OCI-LY1 (cell line): ENCODE measurements around the gene MYOM1.

Source experiments
- H2AFZ ChIP-seq: fragments of 200-600 bp; sonication (generic), shearing (Covaris generic); 2 replicates; pipeline ENCODE4 v1.6.0; 2014; ENCODE audit warnings: antibody characterized with exemption, mild to moderate bottlenecking, low read length
- H3F3A ChIP-seq: fragments of 200-600 bp; sonication (generic), shearing (Covaris generic); 2 replicates; pipeline ENCODE4 v1.6.0; 2014; ENCODE audit warnings: mild to moderate bottlenecking, antibody characterized with exemption, low read length, moderate library complexity; ENCODE audit not compliant: insufficient read depth
- H3K27ac ChIP-seq: fragments of 200-600 bp; sonication (generic); 2 replicates; pipeline ENCODE4 v1.5.1; 2014; ENCODE audit warnings: low read length, mixed run types, mild to moderate bottlenecking, low read depth; ENCODE audit not compliant: poor library complexity, severe bottlenecking
- H3K27me3 ChIP-seq: fragments of 200-600 bp; sonication (generic); 2 replicates; pipeline ENCODE4 v1.6.0; 2014; ENCODE audit warnings: antibody characterized with exemption, mild to moderate bottlenecking, low read length, moderate library complexity; ENCODE audit not compliant: insufficient read depth
- H3K36me3 ChIP-seq: fragments of 200-600 bp; sonication (generic); 2 replicates; pipeline ENCODE4 v1.6.1; 2014; ENCODE audit warnings: mild to moderate bottlenecking, antibody characterized with exemption, low read length, moderate library complexity, mixed read lengths; ENCODE audit not compliant: insufficient read depth
- H3K4me1 ChIP-seq: fragments of 200-600 bp; sonication (generic); 2 replicates; pipeline ENCODE4 v1.5.1; 2014; ENCODE audit warnings: mild to moderate bottlenecking, low read length, moderate library complexity; ENCODE audit not compliant: insufficient read depth, severe bottlenecking
- H3K4me2 ChIP-seq: fragments of 200-600 bp; sonication (generic), shearing (Covaris generic); 2 replicates; pipeline ENCODE4 v1.6.1; 2014; ENCODE audit warnings: low read length
- H3K4me3 ChIP-seq: fragments of 200-600 bp; sonication (generic); 2 replicates; pipeline ENCODE4 v1.5.1; 2014; ENCODE audit warnings: low read length, low read depth, mild to moderate bottlenecking, mixed read lengths; ENCODE audit not compliant: poor library complexity, severe bottlenecking
- H3K79me2 ChIP-seq: fragments of 200-600 bp; shearing (Covaris generic); 2 replicates; pipeline ENCODE4 v1.6.1; 2016; ENCODE audit warnings: mixed run types, low read length, mixed read lengths; ENCODE audit not compliant: insufficient read depth
- H3K9ac ChIP-seq: fragments of 200-600 bp; sonication (generic), shearing (Covaris generic); 2 replicates; pipeline ENCODE4 v1.6.1; 2014; ENCODE audit warnings: mild to moderate bottlenecking, low read length, mixed read lengths
- H3K9me2 ChIP-seq: fragments of 200-600 bp; sonication (generic), shearing (Covaris generic); 2 replicates; pipeline ENCODE4 v1.6.1; 2014; ENCODE audit warnings: low read depth, mild to moderate bottlenecking, low read length, mixed read lengths
- H3K9me3 ChIP-seq: fragments of 200-600 bp; shearing (Covaris generic); 2 replicates; pipeline ENCODE4 v1.6.1; 2014; ENCODE audit warnings: low read length, mixed read lengths
- H4K20me1 ChIP-seq: fragments of 200-600 bp; sonication (generic), shearing (Covaris generic); 2 replicates; pipeline ENCODE4 v1.6.0; 2016; ENCODE audit warnings: mild to moderate bottlenecking, low read length; ENCODE audit not compliant: insufficient read depth
- CTCF ChIP-seq: fragments of 200-600 bp; sonication (generic), shearing (Covaris generic); IDR thresholded peaks from 2 replicates; pipeline ENCODE4 v1.5.1; 2017; ENCODE audit warnings: mild to moderate bottlenecking, antibody characterized with exemption, low read length, moderate library complexity, mixed read lengths
- EZH2 ChIP-seq: fragments of 200-600 bp; sonication (generic), shearing (Covaris generic); IDR thresholded peaks from 2 replicates; pipeline ENCODE4 v1.8.0; 2017; ENCODE audit warnings: borderline replicate concordance, mixed run types, mild to moderate bottlenecking, antibody characterized with exemption, low read length, moderate library complexity, mixed read lengths

Gene MYOM1

GRCh38 chr18:3175195-3175758, 44.5 kb downstream of the MYOM1 start:
- Histone ChIP-seq H3K9me2 (no peaks in the 10 kb centered on the region), H3K4me2 (peak overlapping the region; percentile 40), H3K4me3 (no peak overlapping the region), H3K9ac (peak overlapping the region; percentile 20; the same call in 1 of the 2 replicates), H2AFZ (no peak overlapping the region), H4K20me1 (no peaks in the 10 kb centered on the region), H3K9me3 (no peaks in the 10 kb centered on the region), H3K27me3 (no peaks in the 10 kb centered on the region), H3F3A (no peaks in the 10 kb centered on the region), H3K27ac (peak overlapping the region; percentile 100), H3K4me1 (peaks cover 92% of the 10 kb centered on the region), H3K79me2 (no peaks in the 10 kb centered on the region), H3K36me3 (no peaks in the 10 kb centered on the region)
- TF ChIP-seq EZH2 (no peak), CTCF (no peak)

- H3K9me2 ChIP-seq = no peaks in the 10 kb centered on the region
- H3K27ac ChIP-seq = peak overlapping the region; percentile 46
- H2AFZ ChIP-seq = no peak overlapping the region
- H3F3A ChIP-seq = no peaks in the 10 kb centered on the region
- H3K9ac ChIP-seq = no peak overlapping the region
- no peaks in the 10 kb centered on the region for H3K9me3 ChIP-seq
- H3K79me2 ChIP-seq = no peaks in the 10 kb centered on the region
- no peak overlapping the region for H3K4me2 ChIP-seq
- no peaks in the 10 kb centered on the region for H4K20me1 ChIP-seq
- H3K36me3 ChIP-seq = no peaks in the 10 kb centered on the region
- TF ChIP-seq CTCF (no peak), EZH2 (no peak)
- no peaks in the 10 kb centered on the region for H3K27me3 ChIP-seq
- peaks cover 60% of the 10 kb centered on the region for H3K4me1 ChIP-seq
- H3K4me3 ChIP-seq = no peak overlapping the region
Measured at GRCh38 chr18:3172097-3172496, 47.7 kb downstream of the MYOM1 start.

GRCh38 chr18:3171631-3172030, 48.1 kb downstream of the MYOM1 start:
- H3K27ac ChIP-seq = peak overlapping the region; percentile 46
- no peaks in the 10 kb centered on the region for H3K9me2 ChIP-seq
- no peak overlapping the region for H3K4me2 ChIP-seq
- no peaks in the 10 kb centered on the region for H3K36me3 ChIP-seq
- no peak overlapping the region for H3K9ac ChIP-seq
- TF ChIP-seq CTCF (no peak), EZH2 (no peak)
- no peaks in the 10 kb centered on the region for H3K9me3 ChIP-seq
- no peaks in the 10 kb centered on the region for H3K27me3 ChIP-seq
- H3K4me3 ChIP-seq = no peak overlapping the region
- H3K79me2 ChIP-seq = no peaks in the 10 kb centered on the region
- H4K20me1 ChIP-seq = no peaks in the 10 kb centered on the region
- no peak overlapping the region; the same call in 1 of the 2 replicates for H2AFZ ChIP-seq
- no peaks in the 10 kb centered on the region for H3F3A ChIP-seq
- H3K4me1 ChIP-seq = peaks cover 55% of the 10 kb centered on the region
